ENCODE data around the gene KRTAP10-10. TPM values are rescaled to one million over a fixed set of nuclear protein-coding genes. Genes with fewer than 3 reads are reported as not detected.

The KRTAP10-10 gene
- total and polyA plus RNA-seq, 2 of the 8 experiments (the other 6 are each of a cell fraction or from before 2014, with no cell fraction given), result not detected

DNA sequence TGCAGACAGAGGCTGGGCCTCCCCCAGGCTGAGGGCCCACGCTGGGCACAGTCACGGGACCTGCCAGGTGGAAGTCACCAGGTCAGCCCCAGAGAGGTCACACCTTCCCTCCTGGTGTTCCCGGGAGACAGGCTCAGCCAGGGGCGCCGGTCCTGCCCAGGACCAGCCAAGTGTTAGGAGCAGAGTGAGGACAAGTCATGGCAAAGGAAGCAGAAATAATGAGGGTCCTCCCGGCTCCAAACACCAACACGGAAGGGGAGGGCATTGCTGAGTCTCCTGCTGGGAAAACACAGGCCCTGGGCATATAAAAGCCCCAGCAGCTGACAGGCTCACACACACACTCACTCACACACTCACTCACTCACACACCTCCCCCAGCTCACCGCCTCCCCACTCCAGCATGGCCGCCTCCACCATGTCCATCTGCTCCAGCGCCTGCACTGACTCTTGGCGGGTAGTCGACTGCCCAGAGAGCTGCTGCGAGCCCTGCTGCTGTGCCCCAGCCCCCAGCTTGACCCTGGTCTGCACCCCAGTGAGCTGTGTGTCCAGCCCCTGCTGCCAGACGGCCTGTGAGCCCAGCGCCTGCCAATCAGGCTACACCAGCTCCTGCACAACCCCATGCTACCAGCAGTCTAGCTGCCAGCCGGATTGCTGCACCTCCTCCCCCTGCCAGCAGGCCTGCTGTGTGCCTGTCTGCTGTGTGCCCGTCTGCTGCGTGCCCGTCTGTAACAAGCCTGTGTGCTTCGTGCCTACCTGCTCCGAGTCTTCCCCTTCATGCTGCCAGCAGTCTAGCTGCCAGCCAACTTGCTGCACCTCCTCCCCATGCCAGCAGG lies at the start of gene KRTAP10-10 (continued):
- TF ChIP-seq CHD7 (IDR thresholded peaks at IDR 0.05; ENCODE audit: insufficient replicate concordance, low read length) (no peak), CREB1 (IDR thresholded peaks at IDR 0.05) (no peak), GABPA (IDR thresholded peaks at IDR 0.05; ENCODE audit: borderline replicate concordance, insufficient read depth, low read length) (no peak), KDM5A (IDR thresholded peaks at IDR 0.05; ENCODE audit: low read length) (no peak), EGR1 (IDR thresholded peaks at IDR 0.05; ENCODE audit: borderline replicate concordance, low read depth, low read length) (no peak), JUN (IDR thresholded peaks at IDR 0.05; ENCODE audit: low read depth, low read length) (no peak), EP300 (IDR thresholded peaks at IDR 0.05; ENCODE audit: borderline replicate concordance in 1 of 2, low read depth in 2 of 2, low read length in 2 of 2) (no peak)

Measured in H1 (cell line).